Spleen (tissue), 7 donors: ENCODE measurements around the gene RMRP.
A peak's percentile ranks its signal among the peaks of the same experiment; 100 is the strongest.

Source experiments
- CTCF ChIP-seq, 11 experiments: fragments of 200-600 bp in 7 of 11; fragments of 450-650 bp in 4 of 11; sonication (generic) in 4 of 11; IDR thresholded peaks in 8 of 11; conservative IDR thresholded peaks in 3 of 11; 1 replicate in 7 of 11; 2 replicates in 4 of 11; pipeline versions ENCODE4 v1.4.0 to v1.8.0; 2016 to 2021; ENCODE audit warnings: antibody characterized with exemption in 11 of 11, inconsistent platforms in 4 of 11, mild to moderate bottlenecking in 1 of 11
- POLR2A ChIP-seq, 3 donors: fragments of 450-650 bp; IDR thresholded peaks; one replicate each; pipeline ENCODE4 v1.5.1; 2017; ENCODE audit warnings: antibody characterized with exemption in 3 of 3, mild to moderate bottlenecking in 1 of 3
- donor health status: DM: no; HTN: no; CAD: no; lungs with moderate emphysema.
- donor health status: DM: no; HTN: no; CAD: no.
- donor health status: DM: no; HTN: no; CAD: no.

- TF ChIP-seq CTCF (IDR thresholded peaks at IDR 0.05 in 8 of 11, conservative IDR thresholded peaks at IDR 0.05 in 3 of 11) = no peak
- TF ChIP-seq POLR2A (IDR thresholded peaks at IDR 0.05) = peak in 2 of 3 donors; percentile 57 to 74
These were observed 39.5 kb downstream of the RMRP start, which contains the start of gene CD72 for GRCh38 chr9:35618325-35618727.
